Ammon's horn (tissue), 1 donor: ENCODE results near the gene TNS1.

ENCODE experiments used
- DNase-seq: peaks from one replicate; pipeline ENCODE4 v3.0.0-alpha.2; 2016; ENCODE audit warnings: low spot score

The TNS1 gene

GRCh38 chr2:217830807-217831206 lies 172.0 kb downstream of the TNS1 start:
- no peak for DNase-seq

GRCh38 chr2:217830061-217830460 lies 172.7 kb downstream of the TNS1 start:
- no peak for DNase-seq

GRCh38 chr2:217829420-217829819 lies 173.4 kb downstream of the TNS1 start:
- DNase-seq, result no peak

- DNase-seq, result no peak
Observed at GRCh38 chr2:217828336-217828735, 174.5 kb downstream of the TNS1 start.

GRCh38 chr2:217827430-217828201 lies 175.2 kb downstream of the TNS1 start:
- no peak for DNase-seq

DNA sequence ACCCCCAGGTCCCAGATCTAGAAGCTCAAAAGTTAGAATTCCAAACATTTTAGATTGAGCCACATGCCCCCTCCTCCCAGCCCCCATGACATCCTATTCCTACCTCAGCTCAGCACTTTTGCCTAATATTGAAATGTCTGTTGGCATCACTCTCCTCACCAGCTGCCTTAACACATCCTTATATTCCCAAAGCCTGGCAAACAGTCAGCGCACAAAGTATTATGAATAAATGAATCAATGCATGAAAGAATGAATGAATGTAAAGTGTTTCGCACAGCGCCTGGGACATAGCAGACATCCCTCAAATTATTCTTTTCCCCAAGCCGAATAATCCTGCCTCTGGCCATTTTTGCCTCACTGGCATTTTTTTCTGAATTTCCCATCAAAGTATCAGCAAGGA lies 175.8 kb downstream of the TNS1 start:
- no peak for DNase-seq

GRCh38 chr2:217826520-217826919 lies 176.3 kb downstream of the TNS1 start:
- DNase-seq, result no peak

DNA sequence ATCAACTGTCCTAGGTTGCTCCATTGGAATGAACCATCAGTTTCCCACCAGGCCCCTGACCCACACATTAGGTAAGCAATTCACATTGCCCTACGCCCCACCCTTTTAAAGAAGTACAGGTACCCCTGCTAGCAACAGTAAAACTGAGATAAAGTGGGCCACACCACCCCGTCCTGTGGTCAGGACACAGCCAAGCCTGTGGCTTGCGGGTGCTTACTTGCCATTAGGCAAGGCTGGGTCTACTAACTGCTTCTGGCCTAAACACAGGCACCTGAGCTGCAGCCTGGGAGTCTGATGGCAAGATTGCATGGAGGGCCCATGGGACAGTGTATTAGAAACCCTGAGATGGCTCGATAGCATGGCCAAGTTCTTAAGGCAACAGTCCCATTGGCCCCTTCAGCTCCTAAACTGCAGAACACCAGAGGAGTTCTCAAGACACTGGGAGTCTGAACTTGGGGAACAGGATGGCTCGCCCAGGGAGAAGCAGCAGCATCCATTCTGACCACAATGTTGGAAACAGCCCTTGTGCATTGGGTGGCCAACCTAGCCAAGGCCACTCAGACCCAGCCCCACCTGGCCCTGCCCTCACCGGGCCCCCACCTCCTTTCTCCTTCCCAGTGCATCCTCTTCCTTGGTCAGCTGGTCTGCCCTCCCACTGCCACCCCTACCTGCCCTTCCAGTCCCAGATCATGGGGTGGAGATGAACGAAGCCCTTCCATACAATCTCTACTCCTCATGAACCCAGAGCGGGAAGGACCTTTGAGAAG lies 177.1 kb downstream of the TNS1 start:
- no peak for DNase-seq

- DNase-seq, result no peak
Observed at GRCh38 chr2:217824223-217824622, 178.6 kb downstream of the TNS1 start.

DNA sequence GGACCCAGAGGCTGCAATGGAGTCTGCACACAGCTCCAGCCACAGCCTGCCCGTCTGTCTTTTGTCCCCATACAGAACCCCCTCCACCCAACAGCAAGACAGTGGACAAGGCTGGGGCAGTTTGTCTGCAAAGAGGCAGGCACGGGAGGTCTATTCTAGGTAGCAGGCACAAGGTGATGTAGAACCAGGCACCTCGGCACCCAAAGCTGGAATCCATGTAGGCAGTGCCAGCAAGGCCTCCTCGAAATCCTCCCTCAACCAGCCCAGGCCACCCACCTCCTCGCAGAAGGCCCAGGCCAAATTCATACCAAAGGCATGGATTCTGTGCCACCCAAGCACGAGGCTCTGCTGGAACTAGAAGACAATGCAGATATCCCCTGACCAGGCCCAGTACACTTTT lies 179.2 kb downstream of the TNS1 start:
- DNase-seq, result no peak

DNA sequence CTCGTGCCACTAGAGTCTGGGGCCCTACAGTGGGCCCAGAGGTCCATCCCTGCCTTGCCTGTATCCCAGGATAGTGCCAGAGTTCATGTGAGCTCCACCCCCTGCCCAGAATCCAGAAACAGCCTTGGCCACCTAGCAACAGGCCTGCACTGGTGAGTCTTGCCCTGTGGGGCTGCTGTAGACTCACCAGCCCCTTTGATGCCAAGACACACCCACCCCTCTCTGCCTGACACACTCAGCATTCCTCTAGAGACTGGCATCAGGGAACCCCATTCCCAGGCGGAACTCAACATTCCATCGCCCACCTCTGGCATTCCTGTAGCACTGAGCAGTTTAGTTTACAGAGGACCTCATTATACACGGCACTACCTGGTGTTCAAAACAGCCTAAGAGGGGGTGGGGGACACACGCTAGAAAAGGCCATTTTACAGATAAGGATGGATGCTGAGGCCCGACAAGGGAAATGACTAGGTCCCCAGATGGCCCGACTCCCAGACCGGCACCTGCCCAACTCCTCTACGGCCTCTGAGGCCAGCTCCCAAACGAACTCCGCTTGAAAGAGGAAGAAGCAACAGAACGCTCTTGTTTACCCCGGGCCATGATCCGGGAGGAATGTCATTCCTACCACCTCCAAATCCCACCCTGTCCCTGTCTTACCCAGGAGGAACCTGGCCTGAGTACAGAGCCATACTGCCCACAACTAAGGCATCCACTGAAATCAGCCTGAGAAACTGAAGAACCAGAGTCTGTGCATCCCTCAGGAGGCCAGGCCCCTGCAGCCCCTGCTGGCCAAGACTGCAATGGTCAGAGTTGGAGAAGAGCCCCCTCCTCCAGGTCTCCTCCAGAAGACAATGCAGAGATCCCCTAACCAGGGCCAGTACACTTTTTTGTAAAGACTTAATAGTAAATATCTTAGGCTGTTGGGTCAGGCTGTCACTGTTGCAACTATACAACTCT lies 180.2 kb downstream of the TNS1 start:
- DNase-seq, result no peak

GRCh38 chr2:217821536-217822147 lies 181.2 kb downstream of the TNS1 start:
- DNase-seq, result no peak

DNA sequence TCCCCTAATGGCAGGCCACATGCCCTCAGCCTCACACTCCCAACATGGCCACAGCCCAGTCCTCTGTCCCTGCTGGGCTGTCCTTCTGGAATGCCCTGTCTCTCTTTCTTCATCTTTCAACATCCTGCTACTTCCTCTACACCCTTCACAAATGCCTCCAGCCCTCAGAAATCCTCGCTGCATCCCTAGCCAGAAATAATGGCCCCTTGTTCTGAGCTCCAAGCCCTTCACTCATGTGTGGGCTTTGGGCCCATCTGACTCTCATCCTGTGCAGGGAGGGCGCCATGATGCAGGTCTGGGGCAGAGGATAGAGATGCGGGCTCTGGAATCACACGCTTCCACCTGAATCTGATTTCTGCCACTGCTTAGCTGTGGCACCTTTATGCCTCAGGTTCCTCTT lies 181.9 kb downstream of the TNS1 start:
- no peak for DNase-seq

GRCh38 chr2:217820091-217820819 lies 182.5 kb downstream of the TNS1 start:
- no peak for DNase-seq

DNA sequence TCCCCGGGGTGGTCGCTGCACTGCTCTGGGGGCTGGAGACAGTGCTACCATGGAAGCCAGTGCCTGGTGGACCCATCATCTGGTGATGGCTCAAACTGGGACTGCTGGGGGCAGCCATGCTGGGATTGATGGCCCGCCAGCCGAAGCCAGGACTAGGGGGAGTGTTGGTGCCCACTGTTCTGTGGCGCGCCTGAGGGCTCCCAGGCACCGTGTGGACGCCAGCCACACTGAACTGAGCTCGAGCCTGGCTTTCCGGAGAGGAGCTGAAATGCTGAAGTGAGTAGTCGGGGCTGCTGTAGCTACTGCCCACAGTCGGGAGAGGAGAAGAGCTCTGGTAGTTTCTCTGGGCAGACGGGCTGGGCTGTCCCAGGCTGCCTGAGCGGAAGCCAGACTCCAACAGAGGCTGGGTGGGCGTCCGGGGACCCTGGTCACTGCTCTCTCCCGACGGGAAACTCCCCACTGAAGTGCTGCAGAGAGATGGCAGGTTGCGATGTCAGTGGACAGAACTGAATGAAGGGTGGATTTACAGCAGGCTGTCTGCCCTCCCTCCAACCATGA lies 184.4 kb downstream of the TNS1 start:
- no peak for DNase-seq

DNA sequence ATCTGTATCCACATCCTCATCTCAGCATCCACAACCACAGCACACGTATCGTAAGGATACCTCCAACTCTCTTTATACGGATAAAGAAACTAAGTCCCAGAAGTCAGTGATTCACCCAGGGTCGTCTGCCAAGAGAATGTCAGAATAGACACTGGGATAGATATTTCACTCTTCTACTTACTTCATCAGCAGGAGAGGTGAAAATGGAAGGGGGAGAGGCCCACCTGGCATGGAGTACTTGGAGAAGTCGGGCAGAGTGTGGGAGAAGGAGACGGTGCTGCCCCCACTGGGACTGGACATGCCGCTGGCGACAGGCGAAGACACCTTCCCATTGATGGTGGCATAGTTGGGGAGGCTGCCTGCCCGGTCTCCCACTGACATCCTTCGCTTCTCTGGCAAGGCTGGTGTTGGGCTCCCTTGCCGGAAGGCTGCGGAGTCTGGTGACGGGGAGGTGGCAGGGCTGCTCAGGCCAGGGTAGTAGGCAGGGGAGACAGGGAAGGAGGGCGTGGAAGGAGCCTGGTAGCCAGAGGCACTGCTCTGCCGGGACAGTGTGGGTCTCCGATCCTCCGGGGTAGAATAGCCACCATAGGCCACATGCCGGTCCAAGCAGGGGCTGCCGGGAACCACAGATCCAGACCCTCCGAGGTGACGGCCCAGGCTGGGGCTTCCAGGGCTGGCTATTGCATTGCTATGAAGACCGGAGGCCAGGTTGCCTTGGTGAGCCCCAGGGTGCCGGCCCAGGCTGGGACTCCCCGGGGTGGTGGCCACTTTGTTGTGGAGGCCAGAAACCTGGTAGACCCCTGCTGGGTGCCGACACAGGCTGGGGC lies 185.1 kb downstream of the TNS1 start:
- DNase-seq, result no peak

DNA sequence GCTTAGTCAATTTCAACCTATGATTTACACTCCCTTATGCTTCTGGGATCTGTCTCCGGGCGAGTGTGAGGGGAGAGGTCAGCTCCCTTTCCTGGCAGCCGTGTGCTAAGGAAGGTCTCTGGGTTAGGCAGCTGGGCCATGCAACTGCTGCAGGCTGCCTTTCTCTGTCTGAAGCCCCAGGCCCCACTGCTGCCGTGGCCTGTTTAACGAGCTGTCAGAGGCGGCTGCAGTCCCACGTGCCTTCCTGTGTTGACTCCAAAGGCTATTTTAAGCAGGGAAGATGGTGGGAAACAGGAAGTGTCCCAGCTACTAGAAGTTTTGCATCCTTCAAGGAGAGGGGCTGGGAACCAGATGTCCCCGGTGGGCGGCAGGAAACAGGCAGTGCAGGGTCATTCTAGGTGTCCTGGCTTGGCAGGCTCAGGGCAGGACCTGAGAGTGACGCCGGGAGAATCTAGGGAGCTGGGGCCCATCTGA lies 186.4 kb downstream of the TNS1 start:
- no peak for DNase-seq

GRCh38 chr2:217813828-217814227 lies 189.0 kb downstream of the TNS1 start:
- DNase-seq, result no peak

- DNase-seq, result no peak
Observed at GRCh38 chr2:217812170-217812569, 190.6 kb downstream of the TNS1 start.

DNA sequence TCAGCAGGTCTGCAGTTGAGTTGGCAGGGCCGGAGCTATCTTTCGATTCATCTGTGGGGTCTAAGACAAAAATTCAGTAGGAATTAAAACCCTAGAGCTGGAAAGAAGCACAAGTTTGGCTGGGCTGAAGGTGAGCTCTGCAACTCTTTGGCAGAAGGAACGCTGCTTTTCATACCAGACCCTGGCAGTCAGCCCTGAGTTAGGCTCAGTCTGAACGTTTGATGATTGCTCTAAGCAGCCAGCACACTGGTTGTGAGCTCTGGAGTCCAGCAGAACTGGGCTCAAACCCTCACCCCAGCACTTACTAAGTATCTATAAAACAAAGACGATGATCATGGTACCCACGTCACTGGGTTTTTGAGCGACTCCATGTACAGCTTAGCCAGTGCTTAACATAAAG lies 192.5 kb downstream of the TNS1 start:
- peak; percentile 48 for DNase-seq
